Stimulated activated CD8-positive, alpha-beta memory T cell treated with anti-CD3 and anti-CD28 coated beads, Interleukin-15, amount 100 ng/mL, for 4 hours (primary cell): ENCODE data around the gene PPP5C.
A peak's percentile ranks its signal among the peaks of the same experiment; 100 is the strongest.
"Not testable (repeated sequence)": the region's sequence is repeated elsewhere in the genome, so short reads cannot be mapped to it uniquely, and the experiment has no call there.

Experiments used
- DNase-seq, 2 donors: peaks; one replicate each; pipeline ENCODE4 v3.0.0-alpha.2; 2020; ENCODE audit warnings: low read depth in 2 of 2

The PPP5C gene

GRCh38 chr19:46346821-46347571 is at the start of gene PPP5C:
PPP5C (plus strand) TSS chr19:46347087; CDS start chr19:46347097, 10 bp downstream.
- peak; percentile 71 to 78 for DNase-seq

- no peak for DNase-seq
Observed at GRCh38 chr19:46297700-46298478, 49.0 kb upstream of the PPP5C start.

- no peak for DNase-seq
Observed at GRCh38 chr19:46298479-46299003, 48.3 kb upstream of the PPP5C start.

GRCh38 chr19:46299004-46299509 is 47.8 kb upstream of the PPP5C start:
- DNase-seq, result no peak

GRCh38 chr19:46299695-46300094 is 47.2 kb upstream of the PPP5C start:
- no peak for DNase-seq

GRCh38 chr19:46303322-46303690 is 43.6 kb upstream of the PPP5C start:
- no peak for DNase-seq

- no peak for DNase-seq
Observed at GRCh38 chr19:46303691-46304397, 43.0 kb upstream of the PPP5C start.

- DNase-seq, result no peak
Observed at GRCh38 chr19:46306501-46306900, 40.4 kb upstream of the PPP5C start.

GRCh38 chr19:46308510-46308909 is 38.4 kb upstream of the PPP5C start:
- DNase-seq, result no peak

GRCh38 chr19:46309056-46309455 is 37.8 kb upstream of the PPP5C start:
- no peak for DNase-seq

GRCh38 chr19:46311444-46311843 is 35.4 kb upstream of the PPP5C start:
- no peak for DNase-seq

- not testable (repeated sequence) for DNase-seq
Observed at GRCh38 chr19:46313540-46314469, 33.1 kb upstream of the PPP5C start.

- no peak for DNase-seq
Observed at GRCh38 chr19:46317339-46317738, 29.5 kb upstream of the PPP5C start.

GRCh38 chr19:46319613-46320012 is 27.3 kb upstream of the PPP5C start:
- no peak for DNase-seq

GRCh38 chr19:46320559-46320958 is 26.3 kb upstream of the PPP5C start:
- DNase-seq, result no peak

- no peak for DNase-seq
Observed at GRCh38 chr19:46321653-46322052, 25.2 kb upstream of the PPP5C start.

GRCh38 chr19:46323227-46323626 is 23.7 kb upstream of the PPP5C start:
- not testable (repeated sequence) for DNase-seq

GRCh38 chr19:46324277-46324676 is 22.6 kb upstream of the PPP5C start:
- DNase-seq, result no peak

GRCh38 chr19:46326608-46327007 is 20.3 kb upstream of the PPP5C start:
- DNase-seq, result no peak

GRCh38 chr19:46328079-46328478 is 18.8 kb upstream of the PPP5C start:
- no peak for DNase-seq
